NK-92 (cell line): Measurements from ENCODE around the gene HEG1.

Experiments used
- DNase-seq: peaks from one replicate; lab custom pipeline; 2025; ENCODE audit not compliant: unreplicated experiment; lab: John Stamatoyannopoulos, UW

The HEG1 gene

GRCh38 chr3:125051715-125052581 lies 3.8 kb downstream of the HEG1 start:
- DNase-seq = no peak

- no peak for DNase-seq
Measured at GRCh38 chr3:125051205-125051604, 4.6 kb downstream of the HEG1 start.

- DNase-seq = no peak
Measured at GRCh38 chr3:125050488-125051090, 5.2 kb downstream of the HEG1 start.

GRCh38 chr3:125048282-125048681 lies 7.5 kb downstream of the HEG1 start:
- no peak for DNase-seq

- no peak for DNase-seq
Measured at GRCh38 chr3:125045965-125046364, 9.8 kb downstream of the HEG1 start.

- no peak for DNase-seq
Measured at GRCh38 chr3:125045194-125045593, 10.6 kb downstream of the HEG1 start.

GRCh38 chr3:125043599-125044151 lies 12.1 kb downstream of the HEG1 start:
- DNase-seq = no peak

- no peak for DNase-seq
Measured at GRCh38 chr3:125042725-125043406, 12.9 kb downstream of the HEG1 start.

- no peak for DNase-seq
Measured at GRCh38 chr3:125039131-125040100, 16.4 kb downstream of the HEG1 start.

GRCh38 chr3:125037498-125038150 lies 18.2 kb downstream of the HEG1 start:
- no peak for DNase-seq

GRCh38 chr3:125035217-125035616 lies 20.6 kb downstream of the HEG1 start:
- no peak for DNase-seq

GRCh38 chr3:125033616-125034015 lies 22.2 kb downstream of the HEG1 start:
- DNase-seq = no peak

- no peak for DNase-seq
Measured at GRCh38 chr3:125033135-125033534, 22.7 kb downstream of the HEG1 start.

- no peak for DNase-seq
Measured at GRCh38 chr3:125032683-125033082, 23.1 kb downstream of the HEG1 start.

- DNase-seq = no peak
Measured at GRCh38 chr3:125032100-125032643, 23.6 kb downstream of the HEG1 start.

GRCh38 chr3:125031544-125031943 lies 24.3 kb downstream of the HEG1 start:
- DNase-seq = no peak

GRCh38 chr3:125028657-125029056 lies 27.1 kb downstream of the HEG1 start:
- DNase-seq = no peak

GRCh38 chr3:125025642-125026041 lies 30.2 kb downstream of the HEG1 start:
- DNase-seq = no peak

GRCh38 chr3:125024817-125025216 lies 31.0 kb downstream of the HEG1 start:
- DNase-seq = no peak
